SK-N-SH (cell line): ENCODE results near the gene AHRR.

ENCODE experiments used
- CHD2 ChIP-seq: fragments of 150-350 bp; IDR thresholded peaks from 2 replicates; pipeline ENCODE4 v1.6.1; 2018; ENCODE audit warnings: low read length; ENCODE audit not compliant: partially characterized antibody
- CTCF ChIP-seq: fragments of 200-600 bp; sonication (generic); IDR thresholded peaks from 2 replicates; pipeline ENCODE4 v1.6.1; 2017; ENCODE audit warnings: antibody characterized with exemption, mild to moderate bottlenecking, moderate library complexity
- EZH2phosphoT487 ChIP-seq: fragments of 200-600 bp; sonication (generic); IDR thresholded peaks from 2 replicates; pipeline ENCODE4 v1.6.1; 2017; ENCODE audit warnings: low read depth, mixed run types, mild to moderate bottlenecking, antibody characterized with exemption, moderate library complexity, borderline replicate concordance
- FOXJ3 ChIP-seq: sonication (generic); formaldehyde crosslinking; IDR thresholded peaks from 2 replicates; pipeline ENCODE4 v1.5.1; 2020; ENCODE audit warnings: mild to moderate bottlenecking, missing genetic modification reagents
- GATA2 ChIP-seq: sonication (generic); formaldehyde crosslinking; IDR thresholded peaks from 2 replicates; pipeline ENCODE4 v1.5.0; 2020; ENCODE audit warnings: mild to moderate bottlenecking, missing genetic modification reagents
- JUND ChIP-seq: IDR thresholded peaks from 2 replicates; pipeline ENCODE4 v1.4.0; 2012
- MAX ChIP-seq: IDR thresholded peaks from 2 replicates; pipeline ENCODE4 v1.4.0; 2012; ENCODE audit warnings: low read depth
- RAD21 ChIP-seq: IDR thresholded peaks from 2 replicates; pipeline ENCODE4 v1.6.1; 2012; ENCODE audit warnings: mild to moderate bottlenecking, low read length
- RCOR1 ChIP-seq: fragments of 150-350 bp; IDR thresholded peaks from 2 replicates; pipeline ENCODE4 v1.6.1; 2017; ENCODE audit warnings: antibody characterized with exemption, low read length
- RXRA ChIP-seq: IDR thresholded peaks from 2 replicates; pipeline ENCODE4 v1.4.0; 2012; ENCODE audit warnings: low read depth, mild to moderate bottlenecking, borderline replicate concordance
- SIN3A ChIP-seq: IDR thresholded peaks from 2 replicates; pipeline ENCODE4 v1.6.1; 2012; ENCODE audit warnings: low read depth, mild to moderate bottlenecking, low read length, moderate library complexity, borderline replicate concordance
- TCF12 ChIP-seq: IDR thresholded peaks from 2 replicates; pipeline ENCODE4 v1.4.0; 2012
- TEAD4 ChIP-seq: IDR thresholded peaks from 2 replicates; pipeline ENCODE4 v1.4.0; 2012; ENCODE audit warnings: mild to moderate bottlenecking, borderline replicate concordance; ENCODE audit not compliant: insufficient read depth
- USF2 ChIP-seq: fragments of 150-350 bp; IDR thresholded peaks from 2 replicates; pipeline ENCODE4 v1.6.1; 2017; ENCODE audit warnings: antibody characterized with exemption, low read length, low read depth, borderline replicate concordance

- TF ChIP-seq EZH2phosphoT487 = no peak
- no peak for TF ChIP-seq CTCF
- TF ChIP-seq RCOR1 = no peak
- no peak for TF ChIP-seq GATA2 (CRISPR knock-in tag)
- TF ChIP-seq FOXJ3 (CRISPR knock-in tag) = no peak
- no peak for TF ChIP-seq CHD2
- no peak for TF ChIP-seq SIN3A
- no peak for TF ChIP-seq JUND
- no peak for TF ChIP-seq RXRA
- no peak for TF ChIP-seq RAD21
- TF ChIP-seq MAX = no peak
- no peak for TF ChIP-seq TEAD4
- TF ChIP-seq TCF12 = no peak
- no peak for TF ChIP-seq USF2
Measured at GRCh38 chr5:367358-368130, 46.0 kb downstream of the AHRR start.
